H9 (cell line): ENCODE results near the gene SECISBP2. TPM values are rescaled to one million over a fixed set of nuclear protein-coding genes. Genes with fewer than 3 reads are reported as not detected.

Source experiments
- DNase-seq: peaks from one replicate; pipeline ENCODE4 v3.0.0-alpha.2; 2017
- H2AFZ ChIP-seq: one replicate; pipeline ENCODE4 v1.6.1; 2013; ENCODE audit warnings: mild to moderate bottlenecking, low read length, control low read depth, moderate library complexity
- H2AK5ac ChIP-seq: 2 replicates; pipeline ENCODE4 v1.6.1; 2013; ENCODE audit warnings: low read length, control low read depth, mixed read lengths; ENCODE audit not compliant: insufficient read length
- H2BK120ac ChIP-seq: one replicate; pipeline ENCODE4 v1.6.1; 2013; ENCODE audit warnings: low read depth, mild to moderate bottlenecking, low read length, control low read depth, inconsistent platforms; ENCODE audit not compliant: poor library complexity, severe bottlenecking
- H2BK12ac ChIP-seq: 2 replicates; pipeline ENCODE4 v1.6.1; 2013; ENCODE audit warnings: low read length, control low read depth, mixed read lengths, low read depth; ENCODE audit not compliant: insufficient read length
- H2BK15ac ChIP-seq: 2 replicates; pipeline ENCODE4 v1.6.1; 2013; ENCODE audit warnings: low read depth, low read length, control low read depth
- H2BK20ac ChIP-seq: one replicate; pipeline ENCODE4 v1.6.1; 2013; ENCODE audit warnings: low read depth, mild to moderate bottlenecking, low read length, control low read depth, inconsistent platforms; ENCODE audit not compliant: poor library complexity, severe bottlenecking
- H2BK5ac ChIP-seq: 2 replicates; pipeline ENCODE4 v1.6.1; 2013; ENCODE audit warnings: low read length, control low read depth, mixed read lengths; ENCODE audit not compliant: insufficient read length
- H3K14ac ChIP-seq: 2 replicates; pipeline ENCODE4 v1.6.1; 2013; ENCODE audit warnings: low read length, control low read depth; ENCODE audit not compliant: insufficient read depth
- H3K18ac ChIP-seq: 2 replicates; pipeline ENCODE4 v1.6.1; 2013; ENCODE audit warnings: low read depth, mild to moderate bottlenecking, mixed read lengths, low read length, control low read depth; ENCODE audit not compliant: insufficient read length
- H3K23ac ChIP-seq: 2 replicates; pipeline ENCODE4 v1.6.1; 2013; ENCODE audit warnings: low read length, control low read depth, mixed read lengths, low read depth; ENCODE audit not compliant: insufficient read length
- H3K23me2 ChIP-seq: 2 replicates; pipeline ENCODE4 v1.6.1; 2013; ENCODE audit warnings: low read depth, mild to moderate bottlenecking, mixed read lengths, low read length, control low read depth; ENCODE audit not compliant: insufficient read length, poor library complexity, severe bottlenecking
- H3K27ac ChIP-seq: 2 replicates; pipeline ENCODE4 v1.5.1; 2013; ENCODE audit warnings: low read length, control low read depth, mixed read lengths, low read depth; ENCODE audit not compliant: insufficient read length
- H3K27me3 ChIP-seq: 2 replicates; pipeline ENCODE4 v1.6.1; 2013; ENCODE audit warnings: low read length, control low read depth, inconsistent platforms; ENCODE audit not compliant: insufficient read depth
- H3K4ac ChIP-seq: 2 replicates; pipeline ENCODE4 v1.6.1; 2013; ENCODE audit warnings: low read depth, mild to moderate bottlenecking, control low read depth, inconsistent platforms, low read length, moderate library complexity
- H3K4me1 ChIP-seq: 2 replicates; pipeline ENCODE4 v1.6.1; 2013; ENCODE audit warnings: low read length, control low read depth, inconsistent platforms; ENCODE audit not compliant: insufficient read depth
- H3K4me2 ChIP-seq: 2 replicates; pipeline ENCODE4 v1.6.1; 2013; ENCODE audit warnings: low read length, control low read depth, mixed read lengths; ENCODE audit not compliant: insufficient read length, insufficient read depth
- H3K56ac ChIP-seq: 2 replicates; pipeline ENCODE4 v1.6.1; 2013; ENCODE audit warnings: low read depth, mild to moderate bottlenecking, mixed read lengths, low read length, control low read depth; ENCODE audit not compliant: insufficient read length
- H3K79me1 ChIP-seq: 2 replicates; pipeline ENCODE4 v1.6.1; 2013; ENCODE audit warnings: low read depth, mild to moderate bottlenecking, moderate library complexity, low read length, control low read depth, inconsistent platforms; ENCODE audit not compliant: insufficient read depth, poor library complexity, severe bottlenecking
- H3K79me2 ChIP-seq: 2 replicates; pipeline ENCODE4 v1.6.1; 2013; ENCODE audit warnings: low read length, control low read depth, inconsistent platforms; ENCODE audit not compliant: insufficient read depth
- H3K9ac ChIP-seq: 2 replicates; pipeline ENCODE4 v1.6.1; 2013; ENCODE audit warnings: low read length, control low read depth, mixed read lengths; ENCODE audit not compliant: insufficient read length; ENCODE audit errors: extremely low read depth
- H3K9me3 ChIP-seq: one replicate; pipeline ENCODE4 v1.6.1; 2013; ENCODE audit warnings: low read depth, low read length, inconsistent platforms; ENCODE audit not compliant: control insufficient read depth
- H3T11ph ChIP-seq: one replicate; pipeline ENCODE4 v1.6.1; 2013; ENCODE audit warnings: mild to moderate bottlenecking, low read length, control low read depth, inconsistent platforms
- H4K20me1 ChIP-seq: one replicate; pipeline ENCODE4 v1.6.1; 2013; ENCODE audit not compliant: control insufficient read depth, insufficient read length, insufficient read depth
- H4K5ac ChIP-seq: 2 replicates; pipeline ENCODE4 v1.6.1; 2013; ENCODE audit warnings: low read depth, mild to moderate bottlenecking, mixed read lengths, low read length, control low read depth; ENCODE audit not compliant: insufficient read length
- H4K8ac ChIP-seq: replicated peaks from 2 replicates; pipeline ENCODE4 v1.6.1; 2013; ENCODE audit warnings: low read length, control low read depth, mixed read lengths, low read depth; ENCODE audit not compliant: insufficient read length
- H4K91ac ChIP-seq: 2 replicates; pipeline ENCODE4 v1.6.1; 2013; ENCODE audit warnings: low read depth, mild to moderate bottlenecking, moderate library complexity, mixed read lengths, low read length, control low read depth; ENCODE audit not compliant: insufficient read length
- H3K27ac Mint-ChIP-seq, 3 experiments: 2 replicates in 2 of 3; 3 replicates in 1 of 3; pipeline ENCODE4 v1.8.0; 2020 to 2021; ENCODE audit warnings: mixed read lengths in 3 of 3, mild to moderate bottlenecking in 1 of 3, moderate library complexity in 1 of 3
- H3K27me3 Mint-ChIP-seq: 2 replicates; pipeline ENCODE4 v1.8.0; 2021; ENCODE audit warnings: low read depth, mild to moderate bottlenecking, moderate library complexity, mixed read lengths
- H3K36me3 Mint-ChIP-seq, 3 experiments: 2 replicates in 2 of 3; 3 replicates in 1 of 3; pipeline ENCODE4 v1.8.0; 2020 to 2021; ENCODE audit warnings: low read depth in 3 of 3, mixed read lengths in 3 of 3; ENCODE audit not compliant: insufficient read depth in 1 of 3
- H3K4me1 Mint-ChIP-seq, 2 experiments: 2 replicates each; pipeline ENCODE4 v1.8.0; 2020; ENCODE audit warnings: mixed read lengths in 2 of 2
- H3K4me3 Mint-ChIP-seq, 2 experiments: 2 replicates in 1 of 2; 3 replicates in 1 of 2; pipeline ENCODE4 v1.8.0; 2020 to 2021; ENCODE audit warnings: mild to moderate bottlenecking in 2 of 2, mixed read lengths in 2 of 2, moderate library complexity in 1 of 2
- H3K9me3 Mint-ChIP-seq, 2 experiments: 2 replicates in 1 of 2; 3 replicates in 1 of 2; pipeline ENCODE4 v1.8.0; 2020; ENCODE audit warnings: mild to moderate bottlenecking in 2 of 2, mixed read lengths in 2 of 2, moderate library complexity in 1 of 2
- CTCF ChIP-seq: fragments of 200-600 bp; sonication (generic); conservative IDR thresholded peaks from 3 replicates; pipeline ENCODE4 v1.8.0; 2021; ENCODE audit warnings: antibody characterized with exemption, mild to moderate bottlenecking
- WGBS: extraction: QIAGEN DNeasy Blood & Tissue Kit; methylation state at CpG from one replicate; pipeline ENCODE4 v1.1.7; 2013; ENCODE audit warnings: missing lambda C conversion rate, low lambda C conversion rate, mixed read lengths; ENCODE audit not compliant: insufficient read length; ENCODE audit errors: extremely low coverage; 5-methylcytosine and 5-hydroxymethylcytosine counted together
- total RNA-seq: library from RNA; stranded (reverse); gene quantifications from 2 replicates; pipeline ENCODE4 v1.2.1, GENCODE V29; 2021

Gene SECISBP2
- total RNA-seq, 1 experiment from 2014 or later = 62.7 TPM

- no peak overlapping the region for H4K91ac ChIP-seq
- peaks cover 5 to 11% of the 10 kb centered on the region in 2 experiments for H3K4me1 Mint-ChIP-seq
- TF ChIP-seq CTCF = no peak
- WGBS = no CpG with 5 or more reads among the region's 2 CpGs
- no peak overlapping the region for H3K14ac ChIP-seq
- H3K9me3 ChIP-seq = peaks cover 8% of the 10 kb centered on the region
- H3K9me3 Mint-ChIP-seq = peaks cover 36 to 44% of the 10 kb centered on the region in 2 experiments
- no peak overlapping the region for H2BK20ac ChIP-seq
- H3K27me3 Mint-ChIP-seq = no peaks in the 10 kb centered on the region; the same call in none of the 2 replicates
- no peaks in the 10 kb centered on the region for H3K23me2 ChIP-seq
- H2BK12ac ChIP-seq = no peak overlapping the region
- H3K36me3 Mint-ChIP-seq = peaks cover 23 to 42% (median 33%) of the 10 kb centered on the region in 3 experiments
- H3K4ac ChIP-seq = no peak overlapping the region
- H3K27me3 ChIP-seq = no peaks in the 10 kb centered on the region
- H3K23ac ChIP-seq = no peak overlapping the region
- no peaks in the 10 kb centered on the region for H4K20me1 ChIP-seq
- no peak overlapping the region for H4K5ac ChIP-seq
- H3K79me2 ChIP-seq = no peaks in the 10 kb centered on the region
- H4K8ac ChIP-seq = no peak overlapping the region
- H3T11ph ChIP-seq = no peak overlapping the region
- H2BK15ac ChIP-seq = no peak overlapping the region
- no peak overlapping the region for H3K18ac ChIP-seq
- no peak overlapping the region for H2AFZ ChIP-seq
- no peaks in the 10 kb centered on the region for H3K4me1 ChIP-seq
- H3K9ac ChIP-seq = no peak overlapping the region
- H2BK120ac ChIP-seq = no peak overlapping the region
- DNase-seq = no peak
- H3K27ac Mint-ChIP-seq = no peak overlapping the region
- H3K27ac ChIP-seq = no peak overlapping the region
- no peak overlapping the region for H2BK5ac ChIP-seq
- no peaks in the 10 kb centered on the region for H3K79me1 ChIP-seq
- H3K56ac ChIP-seq = no peak overlapping the region
- no peak overlapping the region for H2AK5ac ChIP-seq
- no peak overlapping the region for H3K4me2 ChIP-seq
- no peak overlapping the region for H3K4me3 Mint-ChIP-seq
These were observed 41.3 kb upstream of the SECISBP2 start for GRCh38 chr9:89277043-89277442.
